ENCODE results near the gene MUSTN1.

DNA sequence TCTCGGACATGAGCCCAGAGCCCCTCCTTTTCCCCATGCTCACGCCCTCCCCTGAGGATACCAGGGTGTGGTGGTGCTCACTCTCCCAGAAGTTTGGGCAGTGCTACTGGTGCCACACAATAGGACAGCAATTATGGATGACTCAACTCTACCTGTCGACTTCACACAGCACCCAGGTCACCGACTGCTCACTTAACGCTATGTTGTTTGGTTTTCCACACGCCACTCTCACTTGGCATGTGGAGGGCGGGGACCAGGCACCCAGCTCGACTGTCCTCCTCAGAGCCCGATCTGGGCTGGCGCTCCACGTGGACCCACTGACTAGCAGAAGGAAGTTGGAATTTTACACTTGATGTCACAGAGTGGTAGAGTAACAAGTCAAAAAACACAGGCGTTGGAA, 31.6 kb upstream of the MUSTN1 start:
- TF ChIP-seq, protein P1, sequence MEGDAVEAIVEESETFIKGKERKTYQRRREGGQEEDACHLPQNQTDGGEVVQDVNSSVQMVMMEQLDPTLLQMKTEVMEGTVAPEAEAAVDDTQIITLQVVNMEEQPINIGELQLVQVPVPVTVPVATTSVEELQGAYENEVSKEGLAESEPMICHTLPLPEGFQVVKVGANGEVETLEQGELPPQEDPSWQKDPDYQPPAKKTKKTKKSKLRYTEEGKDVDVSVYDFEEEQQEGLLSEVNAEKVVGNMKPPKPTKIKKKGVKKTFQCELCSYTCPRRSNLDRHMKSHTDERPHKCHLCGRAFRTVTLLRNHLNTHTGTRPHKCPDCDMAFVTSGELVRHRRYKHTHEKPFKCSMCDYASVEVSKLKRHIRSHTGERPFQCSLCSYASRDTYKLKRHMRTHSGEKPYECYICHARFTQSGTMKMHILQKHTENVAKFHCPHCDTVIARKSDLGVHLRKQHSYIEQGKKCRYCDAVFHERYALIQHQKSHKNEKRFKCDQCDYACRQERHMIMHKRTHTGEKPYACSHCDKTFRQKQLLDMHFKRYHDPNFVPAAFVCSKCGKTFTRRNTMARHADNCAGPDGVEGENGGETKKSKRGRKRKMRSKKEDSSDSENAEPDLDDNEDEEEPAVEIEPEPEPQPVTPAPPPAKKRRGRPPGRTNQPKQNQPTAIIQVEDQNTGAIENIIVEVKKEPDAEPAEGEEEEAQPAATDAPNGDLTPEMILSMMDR (conservative IDR thresholded peaks at IDR 0.05; ENCODE audit: low read length): no peak
- TF ChIP-seq EZH2phosphoT487 (IDR thresholded peaks at IDR 0.05; ENCODE audit: borderline replicate concordance): no peak
